ENCODE results near the gene RPS6KB1. TPM values are rescaled to one million over a fixed set of nuclear protein-coding genes. Genes with fewer than 3 reads are reported as not detected.

RPS6KB1 gene
- total RNA-seq, 2 donors from 2014 or later: 30.6 to 55.0 TPM

GRCh38 chr17:59858932-59859331 is 34.0 kb upstream of the RPS6KB1 start:
- WGBS, 2 donors: 78 to 80% methylated on average over 3 of the region's 3 CpGs
- no peaks in the 10 kb centered on the region for H3K9me3 ChIP-seq
- H3K4me1 ChIP-seq: peaks cover 61% of the 10 kb centered on the region
- peaks cover 0 to 3% of the 10 kb centered on the region in 2 donors for H3K36me3 ChIP-seq (replicated peaks in 1 of 2; ENCODE audit: insufficient read depth in 1 of 2, low read depth in 2 of 2)
- intact Hi-C loops (cut with DNase I): no loop called here
- H3K27me3 ChIP-seq: no peaks in the 10 kb centered on the region
- DNase-seq: peak in 1 of 4 donors; percentile 8
- TF ChIP-seq, protein P1, sequence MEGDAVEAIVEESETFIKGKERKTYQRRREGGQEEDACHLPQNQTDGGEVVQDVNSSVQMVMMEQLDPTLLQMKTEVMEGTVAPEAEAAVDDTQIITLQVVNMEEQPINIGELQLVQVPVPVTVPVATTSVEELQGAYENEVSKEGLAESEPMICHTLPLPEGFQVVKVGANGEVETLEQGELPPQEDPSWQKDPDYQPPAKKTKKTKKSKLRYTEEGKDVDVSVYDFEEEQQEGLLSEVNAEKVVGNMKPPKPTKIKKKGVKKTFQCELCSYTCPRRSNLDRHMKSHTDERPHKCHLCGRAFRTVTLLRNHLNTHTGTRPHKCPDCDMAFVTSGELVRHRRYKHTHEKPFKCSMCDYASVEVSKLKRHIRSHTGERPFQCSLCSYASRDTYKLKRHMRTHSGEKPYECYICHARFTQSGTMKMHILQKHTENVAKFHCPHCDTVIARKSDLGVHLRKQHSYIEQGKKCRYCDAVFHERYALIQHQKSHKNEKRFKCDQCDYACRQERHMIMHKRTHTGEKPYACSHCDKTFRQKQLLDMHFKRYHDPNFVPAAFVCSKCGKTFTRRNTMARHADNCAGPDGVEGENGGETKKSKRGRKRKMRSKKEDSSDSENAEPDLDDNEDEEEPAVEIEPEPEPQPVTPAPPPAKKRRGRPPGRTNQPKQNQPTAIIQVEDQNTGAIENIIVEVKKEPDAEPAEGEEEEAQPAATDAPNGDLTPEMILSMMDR (IDR thresholded peaks at IDR 0.05): no peak
- TF ChIP-seq POLR2A (IDR thresholded peaks at IDR 0.05): no peak
- ATAC-seq: no peak
- no peak overlapping the region for H3K4me3 ChIP-seq
- peak overlapping the region in 1 of 4 donors; percentile 56 for H3K27ac ChIP-seq

DNA sequence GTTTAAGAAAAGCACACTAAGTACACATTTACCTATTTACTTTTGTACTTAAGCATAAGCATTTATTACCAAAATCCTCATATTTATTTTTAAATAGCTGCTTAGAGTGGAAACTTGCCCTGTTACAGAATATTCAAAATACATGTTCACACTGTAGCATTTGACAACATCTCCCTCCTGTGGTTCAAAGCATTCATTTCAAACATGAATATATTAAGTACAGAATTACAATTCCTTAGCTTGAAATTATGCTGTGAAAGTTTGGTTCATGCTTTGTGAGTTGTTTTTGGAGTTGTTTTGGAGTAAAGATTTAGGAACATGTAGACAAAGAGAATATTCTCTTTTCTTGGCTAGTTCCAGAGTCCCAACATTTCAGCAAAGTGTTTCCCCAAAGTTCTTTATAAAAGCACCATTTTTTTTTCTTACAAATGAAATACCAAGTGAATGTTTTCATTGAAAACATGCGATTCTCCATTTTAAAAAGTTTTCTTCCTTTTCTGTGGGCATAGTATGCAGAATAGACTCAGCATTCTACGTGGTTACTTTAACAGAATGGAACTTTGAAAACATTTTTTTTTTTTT is 33.4 kb upstream of the RPS6KB1 start:
- 74 to 76% methylated on average over 2 of the region's 2 CpGs for WGBS, 2 donors
- Histone ChIP-seq H3K36me3 (replicated peaks in 1 of 2; ENCODE audit: insufficient read depth in 1 of 2, low read depth in 2 of 2) (peaks cover 0 to 3% of the 10 kb centered on the region in 2 donors), H3K27me3 (no peaks in the 10 kb centered on the region), H3K9me3 (no peaks in the 10 kb centered on the region), H3K27ac (peak overlapping the region in 1 of 4 donors; percentile 56), H3K4me1 (peaks cover 55% of the 10 kb centered on the region), H3K4me3 (no peak overlapping the region)
- intact Hi-C loops (cut with DNase I): no loop called here
- no peak for TF ChIP-seq POLR2A (IDR thresholded peaks at IDR 0.05)
- TF ChIP-seq, protein P1 (IDR thresholded peaks at IDR 0.05): peak in 6 of 7 experiments; percentile 46 to 85 (median 79)
- DNase-seq (no peak), ATAC-seq (peak; percentile 54)

- 67 to 68% methylated on average over 3 of the region's 3 CpGs for whole genome bisulfite sequencing, 2 donors
Measured at GRCh38 chr17:59863616-59864015, 29.3 kb upstream of the RPS6KB1 start.

GRCh38 chr17:59869941-59870218 is 23.0 kb upstream of the RPS6KB1 start:
- H3K4me1 ChIP-seq: peaks cover 53% of the 10 kb centered on the region
- H3K27me3 ChIP-seq: no peaks in the 10 kb centered on the region
- WGBS, 2 donors: 8% methylated on average over 1 of the region's 1 CpG

More at GRCh38 chr17:59863616-59864015, 29.3 kb upstream of the RPS6KB1 start:
- Histone ChIP-seq H3K4me1 (peaks cover 23% of the 10 kb centered on the region), H3K27me3 (no peaks in the 10 kb centered on the region), H3K4me3 (no peak overlapping the region), H3K27ac (no peak overlapping the region), H3K9me3 (no peaks in the 10 kb centered on the region), H3K36me3 (replicated peaks in 1 of 2; ENCODE audit: insufficient read depth in 1 of 2, low read depth in 2 of 2) (peaks cover 0 to 3% of the 10 kb centered on the region in 2 donors)
- intact Hi-C loops (cut with DNase I): no loop called here
- TF ChIP-seq POLR2A (IDR thresholded peaks at IDR 0.05): no peak
- TF ChIP-seq, protein P1 (IDR thresholded peaks at IDR 0.05): no peak
- ATAC-seq (no peak), DNase-seq (no peak)

More at GRCh38 chr17:59869941-59870218, 23.0 kb upstream of the RPS6KB1 start:
- no peaks in the 10 kb centered on the region for H3K36me3 ChIP-seq (replicated peaks in 1 of 2; ENCODE audit: insufficient read depth in 1 of 2, low read depth in 2 of 2)
- intact Hi-C loops (cut with DNase I): no loop called here
- TF ChIP-seq, protein P1 (IDR thresholded peaks at IDR 0.05): no peak
- no peak for TF ChIP-seq POLR2A (IDR thresholded peaks at IDR 0.05)
- H3K27ac ChIP-seq: peak overlapping the region; percentile 85 to 92 (median 87)
- ATAC-seq: no peak
- DNase-seq: no peak
- no peak overlapping the region for H3K4me3 ChIP-seq
- H3K9me3 ChIP-seq: no peaks in the 10 kb centered on the region

Measured in body of pancreas (tissue), 4 donors.